HepG2 (cell line): Measurements from ENCODE around the gene PTPN12. TPM values are rescaled to one million over a fixed set of nuclear protein-coding genes. Genes with fewer than 3 reads are reported as not detected.

Source experiments
- ATRX ChIP-seq: sonication (generic); formaldehyde crosslinking; IDR thresholded peaks from 2 replicates; pipeline ENCODE4 v1.4.0; 2020; ENCODE audit warnings: missing genetic modification reagents, borderline replicate concordance
- DNMT1 ChIP-seq: sonication (generic); formaldehyde crosslinking; IDR thresholded peaks from 2 replicates; pipeline ENCODE4 v1.5.1; 2020; ENCODE audit warnings: mild to moderate bottlenecking, missing genetic modification reagents
- ELF1 ChIP-seq: sonication (generic); formaldehyde crosslinking; IDR thresholded peaks from 2 replicates; pipeline ENCODE4 v1.4.0; 2020; ENCODE audit warnings: missing genetic modification reagents
- KDM6A ChIP-seq: IDR thresholded peaks from 2 replicates; pipeline ENCODE4 v1.6.1; 2016; ENCODE audit warnings: low read depth
- NFE2L1 ChIP-seq: sonication (generic); formaldehyde crosslinking; IDR thresholded peaks from 2 replicates; pipeline ENCODE4 v1.4.0; 2020; ENCODE audit warnings: missing genetic modification reagents, mild to moderate bottlenecking, borderline replicate concordance
- NFIC ChIP-seq: IDR thresholded peaks from 2 replicates; pipeline ENCODE4 v1.6.1; 2012; ENCODE audit warnings: mild to moderate bottlenecking, low read length, inconsistent platforms
- POLR2G ChIP-seq: fragments of 200-400 bp; formaldehyde crosslinking; IDR thresholded peaks from 2 replicates; pipeline ENCODE4 v1.6.1; 2018; ENCODE audit warnings: mild to moderate bottlenecking, low read depth, low read length, moderate library complexity
- SATB2 ChIP-seq: sonication (generic); formaldehyde crosslinking; IDR thresholded peaks from 2 replicates; pipeline ENCODE4 v1.5.0; 2020; ENCODE audit warnings: missing genetic modification reagents
- U2AF1 ChIP-seq: fragments of 200-400 bp; formaldehyde crosslinking; optimal IDR thresholded peaks from 2 replicates; pipeline ENCODE3; 2017; ENCODE audit warnings: mild to moderate bottlenecking, low read depth, low read length
- ZNF264 ChIP-seq: sonication (generic); formaldehyde crosslinking; IDR thresholded peaks from 2 replicates; pipeline ENCODE4 v1.4.0; 2020; ENCODE audit warnings: missing genetic modification reagents
- ZNF343 ChIP-seq: sonication (generic); formaldehyde crosslinking; IDR thresholded peaks from 2 replicates; pipeline ENCODE4 v1.4.0; 2020; ENCODE audit warnings: mild to moderate bottlenecking, missing genetic modification reagents
- ZNF598 ChIP-seq: sonication (generic); formaldehyde crosslinking; IDR thresholded peaks from 2 replicates; pipeline ENCODE4 v1.5.1; 2020; ENCODE audit warnings: mild to moderate bottlenecking, missing genetic modification reagents, borderline replicate concordance
- polyA plus RNA-seq, 8 experiments: library from polyadenylated mRNA; depleted of rRNA in 3 of 8; stranded (reverse) in 7 of 8; unstranded in 1 of 8; fragments of >200 nt; fragmentation: Illumina TruSeq in 4 of 8; extraction: Trizol in 4 of 8; gene quantifications; 2 replicates each; pipeline versions ENCODE4 v1.2.1 to v1.2.3, GENCODE V29; 2011 to 2016; ENCODE audit warnings: low read depth in 4 of 8, missing spikeins in 1 of 8, mixed read lengths in 1 of 8; ENCODE audit not compliant: insufficient read depth in 1 of 8
- total RNA-seq, 5 experiments: library from RNA; depleted of rRNA; stranded (reverse); fragments of >200 nt; fragmentation: Illumina TruSeq; extraction: Trizol; gene quantifications; 2 replicates each; pipeline ENCODE4 v1.2.3, GENCODE V29; 2016; ENCODE audit warnings: low read depth in 1 of 5
- TF ChIP-seq, protein P1 (sequence below): sonication (generic); formaldehyde crosslinking; IDR thresholded peaks from 2 replicates; pipeline ENCODE4 v1.5.0; 2020; ENCODE audit warnings: missing genetic modification reagents, mild to moderate bottlenecking, borderline replicate concordance
- TF ChIP-seq, protein P2 (sequence below): sonication (generic); formaldehyde crosslinking; IDR thresholded peaks from 2 replicates; pipeline ENCODE4 v1.5.0; 2020; ENCODE audit warnings: mild to moderate bottlenecking, low read depth, missing genetic modification reagents, borderline replicate concordance
- TF ChIP-seq, protein P3 (sequence below): IDR thresholded peaks from 2 replicates; pipeline ENCODE4 v1.6.1; 2016; ENCODE audit warnings: missing biosample characterization, missing genetic modification reagents, low read depth
- TF ChIP-seq, protein P4 (sequence below): sonication (generic); formaldehyde crosslinking; IDR thresholded peaks from 2 replicates; pipeline ENCODE4 v1.8.1; 2023; ENCODE audit warnings: mild to moderate bottlenecking, missing genetic modification reagents
- TF ChIP-seq, protein P5 (sequence below): IDR thresholded peaks from 2 replicates; pipeline ENCODE4 v1.4.0; 2020; ENCODE audit warnings: mild to moderate bottlenecking, missing genetic modification reagents

PTPN12 gene
- total and polyA plus RNA-seq, 2 of the 13 experiments (the other 11 are each of a cell fraction or from before 2014, with no cell fraction given): 22.9 to 56.8 TPM

DNA sequence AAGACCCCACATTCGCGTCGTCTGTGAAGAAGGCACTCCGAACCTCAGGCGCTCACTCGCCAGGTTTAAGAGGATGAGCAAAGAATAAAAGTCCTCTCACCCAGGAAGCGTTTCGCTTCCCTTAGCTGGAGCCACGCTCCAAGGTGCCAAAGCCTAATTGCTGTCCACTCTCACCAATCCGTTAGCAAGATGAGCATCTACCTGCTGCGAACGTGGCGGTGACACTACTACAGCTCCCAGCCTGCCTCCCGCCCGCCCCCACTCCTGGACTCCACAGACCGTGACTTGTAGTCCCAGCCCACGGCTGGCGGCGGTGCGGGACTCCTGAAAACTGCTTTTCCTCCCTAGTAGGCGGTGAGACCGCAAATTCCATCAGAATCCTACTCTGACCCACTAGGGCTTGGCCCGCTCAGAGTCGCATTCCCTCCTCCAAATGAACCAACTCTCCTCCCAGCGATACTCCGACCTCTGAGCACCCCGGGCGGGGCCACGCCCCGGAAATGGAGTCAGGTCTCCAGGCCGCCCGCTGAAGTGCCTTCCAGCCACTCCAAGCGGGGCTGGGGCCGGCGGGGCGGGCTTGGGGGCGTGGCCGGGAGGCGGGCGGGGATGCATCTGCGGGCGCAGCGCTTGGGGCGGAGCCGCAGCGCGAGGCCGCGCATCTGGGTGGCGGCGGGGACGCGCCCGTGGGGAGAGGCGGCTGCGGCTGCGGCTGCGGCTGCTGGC, 521 bp upstream of the PTPN12 start (continued):
- TF ChIP-seq, protein P1, sequence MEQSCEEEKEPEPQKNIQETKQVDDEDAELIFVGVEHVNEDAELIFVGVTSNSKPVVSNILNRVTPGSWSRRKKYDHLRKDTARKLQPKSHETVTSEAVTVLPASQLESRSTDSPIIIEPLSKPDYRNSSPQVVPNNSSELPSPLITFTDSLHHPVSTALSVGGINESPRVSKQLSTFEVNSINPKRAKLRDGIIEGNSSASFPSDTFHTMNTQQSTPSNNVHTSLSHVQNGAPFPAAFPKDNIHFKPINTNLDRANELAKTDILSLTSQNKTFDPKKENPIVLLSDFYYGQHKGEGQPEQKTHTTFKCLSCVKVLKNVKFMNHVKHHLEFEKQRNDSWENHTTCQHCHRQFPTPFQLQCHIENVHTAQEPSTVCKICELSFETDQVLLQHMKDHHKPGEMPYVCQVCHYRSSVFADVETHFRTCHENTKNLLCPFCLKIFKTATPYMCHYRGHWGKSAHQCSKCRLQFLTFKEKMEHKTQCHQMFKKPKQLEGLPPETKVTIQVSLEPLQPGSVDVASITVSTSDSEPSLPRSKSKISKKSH (CRISPR knock-in tag): peak; percentile 63; the same call in 1 of the 2 replicates
- TF ChIP-seq NFIC (no peak), U2AF1 (no peak), DNMT1 (CRISPR knock-in tag) (no peak), ATRX (CRISPR knock-in tag) (no peak), ZNF598 (CRISPR knock-in tag) (no peak), ELF1 (peak; percentile 62), ZNF264 (CRISPR knock-in tag) (no peak), ZNF343 (no peak), SATB2 (no peak), KDM6A (CRISPR knock-in tag) (no peak), POLR2G (peak; percentile 98), NFE2L1 (CRISPR knock-in tag) (no peak; the same call in 1 of the 2 replicates)
- TF ChIP-seq, protein P2, sequence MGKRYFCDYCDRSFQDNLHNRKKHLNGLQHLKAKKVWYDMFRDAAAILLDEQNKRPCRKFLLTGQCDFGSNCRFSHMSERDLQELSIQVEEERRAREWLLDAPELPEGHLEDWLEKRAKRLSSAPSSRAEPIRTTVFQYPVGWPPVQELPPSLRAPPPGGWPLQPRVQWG (CRISPR knock-in tag): no peak
- TF ChIP-seq, protein P3, sequence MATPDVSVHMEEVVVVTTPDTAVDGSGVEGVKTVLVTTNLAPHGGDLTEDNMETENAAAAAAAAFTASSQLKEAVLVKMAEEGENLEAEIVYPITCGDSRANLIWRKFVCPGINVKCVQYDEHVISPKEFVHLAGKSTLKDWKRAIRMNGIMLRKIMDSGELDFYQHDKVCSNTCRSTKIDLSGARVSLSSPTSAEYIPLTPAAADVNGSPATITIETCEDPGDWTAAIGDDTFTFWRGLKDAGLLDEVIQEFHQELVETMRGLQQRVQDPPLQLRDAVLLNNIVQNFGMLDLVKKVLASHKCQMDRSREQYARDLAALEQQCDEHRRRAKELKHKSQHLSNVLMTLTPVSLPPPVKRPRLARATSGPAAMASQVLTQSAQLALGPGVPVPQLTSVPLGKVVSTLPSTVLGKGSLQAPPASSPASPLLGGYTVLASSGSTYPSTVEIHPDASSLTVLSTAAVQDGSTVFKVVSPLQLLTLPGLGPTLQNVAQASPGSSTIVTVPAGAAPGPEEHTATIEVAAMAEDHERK (CRISPR knock-in tag): no peak
- TF ChIP-seq, protein P4, sequence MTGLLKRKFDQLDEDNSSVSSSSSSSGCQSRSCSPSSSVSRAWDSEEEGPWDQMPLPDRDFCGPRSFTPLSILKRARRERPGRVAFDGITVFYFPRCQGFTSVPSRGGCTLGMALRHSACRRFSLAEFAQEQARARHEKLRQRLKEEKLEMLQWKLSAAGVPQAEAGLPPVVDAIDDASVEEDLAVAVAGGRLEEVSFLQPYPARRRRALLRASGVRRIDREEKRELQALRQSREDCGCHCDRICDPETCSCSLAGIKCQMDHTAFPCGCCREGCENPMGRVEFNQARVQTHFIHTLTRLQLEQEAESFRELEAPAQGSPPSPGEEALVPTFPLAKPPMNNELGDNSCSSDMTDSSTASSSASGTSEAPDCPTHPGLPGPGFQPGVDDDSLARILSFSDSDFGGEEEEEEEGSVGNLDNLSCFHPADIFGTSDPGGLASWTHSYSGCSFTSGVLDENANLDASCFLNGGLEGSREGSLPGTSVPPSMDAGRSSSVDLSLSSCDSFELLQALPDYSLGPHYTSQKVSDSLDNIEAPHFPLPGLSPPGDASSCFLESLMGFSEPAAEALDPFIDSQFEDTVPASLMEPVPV (CRISPR knock-in tag): no peak; the same call in 1 of the 2 replicates
- TF ChIP-seq, protein P5, sequence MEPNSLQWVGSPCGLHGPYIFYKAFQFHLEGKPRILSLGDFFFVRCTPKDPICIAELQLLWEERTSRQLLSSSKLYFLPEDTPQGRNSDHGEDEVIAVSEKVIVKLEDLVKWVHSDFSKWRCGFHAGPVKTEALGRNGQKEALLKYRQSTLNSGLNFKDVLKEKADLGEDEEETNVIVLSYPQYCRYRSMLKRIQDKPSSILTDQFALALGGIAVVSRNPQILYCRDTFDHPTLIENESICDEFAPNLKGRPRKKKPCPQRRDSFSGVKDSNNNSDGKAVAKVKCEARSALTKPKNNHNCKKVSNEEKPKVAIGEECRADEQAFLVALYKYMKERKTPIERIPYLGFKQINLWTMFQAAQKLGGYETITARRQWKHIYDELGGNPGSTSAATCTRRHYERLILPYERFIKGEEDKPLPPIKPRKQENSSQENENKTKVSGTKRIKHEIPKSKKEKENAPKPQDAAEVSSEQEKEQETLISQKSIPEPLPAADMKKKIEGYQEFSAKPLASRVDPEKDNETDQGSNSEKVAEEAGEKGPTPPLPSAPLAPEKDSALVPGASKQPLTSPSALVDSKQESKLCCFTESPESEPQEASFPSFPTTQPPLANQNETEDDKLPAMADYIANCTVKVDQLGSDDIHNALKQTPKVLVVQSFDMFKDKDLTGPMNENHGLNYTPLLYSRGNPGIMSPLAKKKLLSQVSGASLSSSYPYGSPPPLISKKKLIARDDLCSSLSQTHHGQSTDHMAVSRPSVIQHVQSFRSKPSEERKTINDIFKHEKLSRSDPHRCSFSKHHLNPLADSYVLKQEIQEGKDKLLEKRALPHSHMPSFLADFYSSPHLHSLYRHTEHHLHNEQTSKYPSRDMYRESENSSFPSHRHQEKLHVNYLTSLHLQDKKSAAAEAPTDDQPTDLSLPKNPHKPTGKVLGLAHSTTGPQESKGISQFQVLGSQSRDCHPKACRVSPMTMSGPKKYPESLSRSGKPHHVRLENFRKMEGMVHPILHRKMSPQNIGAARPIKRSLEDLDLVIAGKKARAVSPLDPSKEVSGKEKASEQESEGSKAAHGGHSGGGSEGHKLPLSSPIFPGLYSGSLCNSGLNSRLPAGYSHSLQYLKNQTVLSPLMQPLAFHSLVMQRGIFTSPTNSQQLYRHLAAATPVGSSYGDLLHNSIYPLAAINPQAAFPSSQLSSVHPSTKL (CRISPR knock-in tag): peak; percentile 57; the same call in 1 of the 2 replicates
